HG03196 (cell line): Measurements from ENCODE around the gene KARS1.

Experiments
- ATAC-seq: cut with Tn5 transposase; IDR thresholded peaks from one replicate; pipeline ENCODE4 v1.9.1; 2021; ENCODE audit not compliant: unreplicated experiment

Gene KARS1

GRCh38 chr16:75647492-75648264 is at the start of gene KARS1, which contains the start of gene TERF2IP:
Gene KARS1, minus strand, starts transcription at chr16:75647665. Its CDS starts 26 bp downstream, at chr16:75647639.
Gene TERF2IP, plus strand, starts transcription at chr16:75647773. Its CDS starts 110 bp downstream, at chr16:75647883.
- ATAC-seq, result peak; percentile 89

- ATAC-seq, result no peak
These were observed 48.2 kb upstream of the KARS1 start for GRCh38 chr16:75695708-75696107.

- no peak for ATAC-seq
These were observed 39.9 kb upstream of the KARS1 start for GRCh38 chr16:75687361-75687760.

- no peak for ATAC-seq
These were observed 34.8 kb upstream of the KARS1 start for GRCh38 chr16:75682308-75682707.

GRCh38 chr16:75679366-75679765 is 31.9 kb upstream of the KARS1 start:
- no peak for ATAC-seq

- no peak for ATAC-seq
These were observed 29.4 kb upstream of the KARS1 start, which contains the start of gene CPHXL2 for GRCh38 chr16:75676909-75677308. Gene CPHXL2, minus strand, starts transcription at chr16:75677009. Its CDS starts 10 bp downstream, at chr16:75676999.

GRCh38 chr16:75667503-75667902 is 20.0 kb upstream of the KARS1 start:
- no peak for ATAC-seq

GRCh38 chr16:75660726-75661302 is 13.3 kb upstream of the KARS1 start:
- ATAC-seq, result no peak

GRCh38 chr16:75660321-75660720 is 12.9 kb upstream of the KARS1 start:
- ATAC-seq, result no peak

- no peak for ATAC-seq
These were observed 10.7 kb upstream of the KARS1 start for GRCh38 chr16:75658175-75658574.

- ATAC-seq, result no peak
These were observed 6.5 kb upstream of the KARS1 start for GRCh38 chr16:75653922-75654321.

GRCh38 chr16:75648265-75649076 is 1.0 kb upstream of the KARS1 start:
- peak; percentile 25 for ATAC-seq

GRCh38 chr16:75647112-75647491 is 363 bp downstream of the KARS1 start:
- ATAC-seq, result peak; percentile 15

GRCh38 chr16:75644240-75645012 is 3.0 kb downstream of the KARS1 start:
- ATAC-seq, result no peak

GRCh38 chr16:75640598-75640997 is 6.9 kb downstream of the KARS1 start:
- no peak for ATAC-seq

- no peak for ATAC-seq
These were observed 12.4 kb downstream of the KARS1 start for GRCh38 chr16:75635036-75635435.

- ATAC-seq, result no peak
These were observed 14.6 kb downstream of the KARS1 start for GRCh38 chr16:75632857-75633256.

GRCh38 chr16:75630052-75630451 is 17.4 kb downstream of the KARS1 start:
- no peak for ATAC-seq

- no peak for ATAC-seq
These were observed 18.3 kb downstream of the KARS1 start for GRCh38 chr16:75629132-75629531.

GRCh38 chr16:75628351-75628750 is 19.1 kb downstream of the KARS1 start:
- ATAC-seq, result no peak

GRCh38 chr16:75627851-75628250 is 19.6 kb downstream of the KARS1 start:
- no peak for ATAC-seq
